ENCODE results near the gene ZFYVE16. TPM values are rescaled to one million over a fixed set of nuclear protein-coding genes. Genes with fewer than 3 reads are reported as not detected.
A peak's percentile ranks its signal among the peaks of the same experiment; 100 is the strongest.

ZFYVE16 gene
- total and polyA plus RNA-seq, 2 of the 13 experiments (the other 11 are each of a cell fraction or from before 2014, with no cell fraction given) = 9.3 to 33.3 TPM

GRCh38 chr5:80487829-80488721 lies 80.2 kb downstream of the ZFYVE16 start, which contains the start of gene FAM151B (continued):
- TF ChIP-seq BORCS8-MEF2B (CRISPR knock-in tag; IDR thresholded peaks at IDR 0.05) (peak; percentile 75), ZNF232 (CRISPR knock-in tag; IDR thresholded peaks at IDR 0.05; ENCODE audit: borderline replicate concordance) (peak; percentile 62; the same call in 1 of the 2 replicates), PRPF4 (IDR thresholded peaks at IDR 0.05; ENCODE audit: low read depth, low read length, poor library complexity, severe bottlenecking) (no peak), ZNF343 (CRISPR knock-in tag; IDR thresholded peaks at IDR 0.05) (peak; percentile 86), MYC (CRISPR knock-in tag; IDR thresholded peaks at IDR 0.05; ENCODE audit: borderline replicate concordance) (peak; percentile 66; the same call in 1 of the 2 replicates), MIER3 (CRISPR knock-in tag; IDR thresholded peaks at IDR 0.05; ENCODE audit: borderline replicate concordance) (peak; percentile 27; the same call in 1 of the 2 replicates), ZNF703 (CRISPR knock-in tag; IDR thresholded peaks at IDR 0.05; ENCODE audit: borderline replicate concordance) (no peak; the same call in 1 of the 2 replicates), SOX5 (CRISPR knock-in tag; IDR thresholded peaks at IDR 0.05; ENCODE audit: borderline replicate concordance) (0 out of 2 replicates have a peak, but pooled peaks have one; percentile 6), POLR2AphosphoS5 (IDR thresholded peaks at IDR 0.05; ENCODE audit: low read depth, low read length) (peak; percentile 79), FOXA1 (IDR thresholded peaks at IDR 0.05) (no peak), FOXA1 (CRISPR knock-in tag; IDR thresholded peaks at IDR 0.05) (0 out of 2 replicates have a peak, but pooled peaks have one; percentile 4), ADNP (CRISPR knock-in tag; IDR thresholded peaks at IDR 0.05) (no peak), ATF1 (CRISPR knock-in tag; IDR thresholded peaks at IDR 0.05) (no peak), SP5 (CRISPR knock-in tag; IDR thresholded peaks at IDR 0.05; ENCODE audit: borderline replicate concordance, low read depth) (no peak), CREBL2 (CRISPR knock-in tag; IDR thresholded peaks at IDR 0.05; ENCODE audit: borderline replicate concordance) (no peak), ZNF616 (CRISPR knock-in tag; IDR thresholded peaks at IDR 0.05; ENCODE audit: low read depth) (no peak), DNMT1 (CRISPR knock-in tag; IDR thresholded peaks at IDR 0.05) (no peak)
- TF ChIP-seq, protein P1, sequence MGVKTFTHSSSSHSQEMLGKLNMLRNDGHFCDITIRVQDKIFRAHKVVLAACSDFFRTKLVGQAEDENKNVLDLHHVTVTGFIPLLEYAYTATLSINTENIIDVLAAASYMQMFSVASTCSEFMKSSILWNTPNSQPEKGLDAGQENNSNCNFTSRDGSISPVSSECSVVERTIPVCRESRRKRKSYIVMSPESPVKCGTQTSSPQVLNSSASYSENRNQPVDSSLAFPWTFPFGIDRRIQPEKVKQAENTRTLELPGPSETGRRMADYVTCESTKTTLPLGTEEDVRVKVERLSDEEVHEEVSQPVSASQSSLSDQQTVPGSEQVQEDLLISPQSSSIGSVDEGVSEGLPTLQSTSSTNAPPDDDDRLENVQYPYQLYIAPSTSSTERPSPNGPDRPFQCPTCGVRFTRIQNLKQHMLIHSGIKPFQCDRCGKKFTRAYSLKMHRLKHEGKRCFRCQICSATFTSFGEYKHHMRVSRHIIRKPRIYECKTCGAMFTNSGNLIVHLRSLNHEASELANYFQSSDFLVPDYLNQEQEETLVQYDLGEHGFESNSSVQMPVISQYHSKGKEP (CRISPR knock-in tag; IDR thresholded peaks at IDR 0.05) = 0 out of 2 replicates have a peak, but pooled peaks have one; percentile 50
- TF ChIP-seq, protein P2, sequence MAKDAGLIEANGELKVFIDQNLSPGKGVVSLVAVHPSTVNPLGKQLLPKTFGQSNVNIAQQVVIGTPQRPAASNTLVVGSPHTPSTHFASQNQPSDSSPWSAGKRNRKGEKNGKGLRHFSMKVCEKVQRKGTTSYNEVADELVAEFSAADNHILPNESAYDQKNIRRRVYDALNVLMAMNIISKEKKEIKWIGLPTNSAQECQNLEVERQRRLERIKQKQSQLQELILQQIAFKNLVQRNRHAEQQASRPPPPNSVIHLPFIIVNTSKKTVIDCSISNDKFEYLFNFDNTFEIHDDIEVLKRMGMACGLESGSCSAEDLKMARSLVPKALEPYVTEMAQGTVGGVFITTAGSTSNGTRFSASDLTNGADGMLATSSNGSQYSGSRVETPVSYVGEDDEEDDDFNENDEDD (CRISPR knock-in tag; IDR thresholded peaks at IDR 0.05; ENCODE audit: borderline replicate concordance) = peak; percentile 91
- TF ChIP-seq, protein P3, sequence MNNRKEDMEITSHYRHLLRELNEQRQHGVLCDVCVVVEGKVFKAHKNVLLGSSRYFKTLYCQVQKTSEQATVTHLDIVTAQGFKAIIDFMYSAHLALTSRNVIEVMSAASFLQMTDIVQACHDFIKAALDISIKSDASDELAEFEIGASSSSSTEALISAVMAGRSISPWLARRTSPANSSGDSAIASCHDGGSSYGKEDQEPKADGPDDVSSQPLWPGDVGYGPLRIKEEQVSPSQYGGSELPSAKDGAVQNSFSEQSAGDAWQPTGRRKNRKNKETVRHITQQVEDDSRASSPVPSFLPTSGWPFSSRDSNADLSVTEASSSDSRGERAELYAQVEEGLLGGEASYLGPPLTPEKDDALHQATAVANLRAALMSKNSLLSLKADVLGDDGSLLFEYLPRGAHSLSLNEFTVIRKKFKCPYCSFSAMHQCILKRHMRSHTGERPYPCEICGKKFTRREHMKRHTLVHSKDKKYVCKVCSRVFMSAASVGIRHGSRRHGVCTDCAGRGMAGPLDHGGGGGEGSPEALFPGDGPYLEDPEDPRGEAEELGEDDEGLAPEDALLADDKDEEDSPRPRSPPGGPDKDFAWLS (CRISPR knock-in tag; IDR thresholded peaks at IDR 0.05; ENCODE audit: borderline replicate concordance) = 0 out of 2 replicates have a peak, but pooled peaks have one; percentile 26
- TF ChIP-seq, protein P4, sequence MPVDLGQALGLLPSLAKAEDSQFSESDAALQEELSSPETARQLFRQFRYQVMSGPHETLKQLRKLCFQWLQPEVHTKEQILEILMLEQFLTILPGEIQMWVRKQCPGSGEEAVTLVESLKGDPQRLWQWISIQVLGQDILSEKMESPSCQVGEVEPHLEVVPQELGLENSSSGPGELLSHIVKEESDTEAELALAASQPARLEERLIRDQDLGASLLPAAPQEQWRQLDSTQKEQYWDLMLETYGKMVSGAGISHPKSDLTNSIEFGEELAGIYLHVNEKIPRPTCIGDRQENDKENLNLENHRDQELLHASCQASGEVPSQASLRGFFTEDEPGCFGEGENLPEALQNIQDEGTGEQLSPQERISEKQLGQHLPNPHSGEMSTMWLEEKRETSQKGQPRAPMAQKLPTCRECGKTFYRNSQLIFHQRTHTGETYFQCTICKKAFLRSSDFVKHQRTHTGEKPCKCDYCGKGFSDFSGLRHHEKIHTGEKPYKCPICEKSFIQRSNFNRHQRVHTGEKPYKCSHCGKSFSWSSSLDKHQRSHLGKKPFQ (CRISPR knock-in tag; IDR thresholded peaks at IDR 0.05; ENCODE audit: insufficient replicate concordance) = no peak
- TF ChIP-seq, protein P5, sequence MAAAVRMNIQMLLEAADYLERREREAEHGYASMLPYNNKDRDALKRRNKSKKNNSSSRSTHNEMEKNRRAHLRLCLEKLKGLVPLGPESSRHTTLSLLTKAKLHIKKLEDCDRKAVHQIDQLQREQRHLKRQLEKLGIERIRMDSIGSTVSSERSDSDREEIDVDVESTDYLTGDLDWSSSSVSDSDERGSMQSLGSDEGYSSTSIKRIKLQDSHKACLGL (CRISPR knock-in tag; IDR thresholded peaks at IDR 0.05) = peak; percentile 55; the same call in 1 of the 2 replicates
